Kidney (tissue), 14 donors: ENCODE results near the gene F13B. TPM values are rescaled to one million over a fixed set of nuclear protein-coding genes. Genes with fewer than 3 reads are reported as not detected.
"Not testable (repeated sequence)": the region's sequence is repeated elsewhere in the genome, so short reads cannot be mapped to it uniquely, and the experiment has no call there.

Experiments used
- DNase-seq, 5 donors: peaks; one replicate each; pipeline ENCODE4 v3.0.0-alpha.2; 2013 to 2020
- FAIRE-seq: peaks from 2 replicates; lab custom pipeline; 2012; peaks lifted over from hg19 to GRCh38; lab: Jason Lieb, UNC
- H3K27ac ChIP-seq, 2 donors: one replicate each; pipeline ENCODE4 v1.7.0; 2013; ENCODE audit warnings: low read depth in 2 of 2, low read length in 2 of 2, inconsistent platforms in 1 of 2
- H3K27me3 ChIP-seq: one replicate; pipeline ENCODE4 v1.7.1; 2013; ENCODE audit warnings: low read length, inconsistent platforms; ENCODE audit not compliant: control insufficient read depth, insufficient read depth
- H3K36me3 ChIP-seq, 3 donors: one replicate each; pipeline versions ENCODE4 v1.7.0 to v1.7.1; 2013; ENCODE audit warnings: low read length in 3 of 3, control low read depth in 1 of 3, inconsistent platforms in 1 of 3; ENCODE audit not compliant: insufficient read depth in 3 of 3, control insufficient read depth in 2 of 3
- H3K4me1 ChIP-seq, 3 donors: one replicate each; pipeline versions ENCODE4 v1.7.0 to v1.7.1; 2013; ENCODE audit warnings: low read length in 3 of 3, inconsistent platforms in 1 of 3, low read depth in 1 of 3; ENCODE audit not compliant: control insufficient read depth in 2 of 3, insufficient read depth in 2 of 3
- H3K4me3 ChIP-seq, 3 donors: one replicate each; pipeline versions ENCODE4 v1.7.0 to v1.8.1; 2013; ENCODE audit warnings: low read length in 3 of 3, control low read depth in 1 of 3, inconsistent platforms in 1 of 3
- H3K9ac ChIP-seq, 3 donors: one replicate each; pipeline versions ENCODE4 v1.7.0 to v1.7.1; 2013; ENCODE audit warnings: low read length in 3 of 3, control low read depth in 1 of 3, inconsistent platforms in 1 of 3
- H3K9me3 ChIP-seq, 3 donors: one replicate each; pipeline versions ENCODE4 v1.7.0 to v1.7.1; 2013; ENCODE audit warnings: low read length in 3 of 3, control low read depth in 1 of 3, inconsistent platforms in 1 of 3; ENCODE audit not compliant: control insufficient read depth in 2 of 3, insufficient read depth in 1 of 3
- CTCF ChIP-seq: IDR thresholded peaks from 3 replicates; pipeline ENCODE4 v1.5.1; 2012; ENCODE audit warnings: mild to moderate bottlenecking, moderate library complexity, borderline replicate concordance; ENCODE audit not compliant: insufficient read depth; ENCODE audit errors: extremely low read depth
- intact Hi-C: fragments of 100-400 bp; cut with DNase I; formaldehyde crosslinking; loops from one replicate; pipeline ENCODE4 v1.11.1; 2022
- polyA plus RNA-seq: library from polyadenylated mRNA; stranded (reverse); fragments of 350-450 nt; fragmentation: Illumina TruSeq; extraction: RNeasy Lipid Tissue Mini Kit (QIAGEN cat#74804); gene quantifications from one replicate; pipeline ENCODE4 v1.2.3, GENCODE V29; 2014; ENCODE audit warnings: low read depth, low replicate concordance; ENCODE audit not compliant: insufficient read depth
- total RNA-seq: library from RNA; stranded (reverse); fragmentation: NEBNext Ultra II Directional; extraction: Animal tissue kit (Norgen Biotek cat#: 25700); gene quantifications from one replicate; pipeline ENCODE4 v1.2.1, GENCODE V29; 2021
- donor health status: control.
- donor health status: control.
- donor health status: control.
- donor health status: control.
- donor health status: control.
- donor health status: DM: yes; HTN: yes; CAD: no.
- donor health status: Normal renal cell carcinoma (clear cell type).

The F13B gene
- total and polyA plus RNA-seq, 2 donors from 2014 or later = not detected

- no peaks in the 10 kb centered on the region for H3K4me1 ChIP-seq
- no peak overlapping the region for H3K9ac ChIP-seq
- no peak for DNase-seq
- no peak for FAIRE-seq
- TF ChIP-seq CTCF = no peak
- H3K36me3 ChIP-seq = no peaks in the 10 kb centered on the region
- no peak overlapping the region for H3K27ac ChIP-seq
- no peak overlapping the region for H3K4me3 ChIP-seq
- H3K27me3 ChIP-seq = no peaks in the 10 kb centered on the region
- intact Hi-C loops = no loop called here
- H3K9me3 ChIP-seq = no peaks in the 10 kb centered on the region
Observed at GRCh38 chr1:197042676-197043341, 24.3 kb downstream of the F13B start.

- Histone ChIP-seq H3K4me1 (no peaks in the 10 kb centered on the region), H3K27me3 (no peaks in the 10 kb centered on the region), H3K36me3 (no peaks in the 10 kb centered on the region), H3K9me3 (no peaks in the 10 kb centered on the region), H3K27ac (no peak overlapping the region), H3K4me3 (no peak overlapping the region), H3K9ac (no peak overlapping the region)
- TF ChIP-seq CTCF = no peak
- FAIRE-seq (no peak), DNase-seq (no peak)
- intact Hi-C loops = no loop called here
Observed at GRCh38 chr1:197041486-197042353, 25.3 kb downstream of the F13B start.

- no peak overlapping the region for H3K27ac ChIP-seq
- no peak for FAIRE-seq
- H3K4me1 ChIP-seq = no peaks in the 10 kb centered on the region
- no peaks in the 10 kb centered on the region for H3K27me3 ChIP-seq
- no peaks in the 10 kb centered on the region for H3K36me3 ChIP-seq
- no peak for DNase-seq
- no peaks in the 10 kb centered on the region for H3K9me3 ChIP-seq
- no peak overlapping the region for H3K9ac ChIP-seq
- H3K4me3 ChIP-seq = no peak overlapping the region
- no peak for TF ChIP-seq CTCF
- intact Hi-C loops = no loop called here
Observed at GRCh38 chr1:197036861-197037260, 30.2 kb downstream of the F13B start.

GRCh38 chr1:197034631-197035339, 32.3 kb downstream of the F13B start:
- H3K27me3 ChIP-seq, DNase-seq, FAIRE-seq, H3K4me3 ChIP-seq, intact Hi-C loops, H3K36me3 ChIP-seq, H3K27ac ChIP-seq, H3K9ac ChIP-seq, H3K9me3 ChIP-seq, H3K4me1 ChIP-seq: not testable (repeated sequence)
